ENCODE data around the gene SOBP.

The SOBP gene

GRCh38 chr6:107591346-107591745 lies 101.4 kb downstream of the SOBP start:
- no peak for DNase-seq

- DNase-seq = no peak
Measured at GRCh38 chr6:107592806-107593205, 102.9 kb downstream of the SOBP start.

GRCh38 chr6:107594736-107595135 lies 104.8 kb downstream of the SOBP start:
- no peak for DNase-seq

- no peak for DNase-seq
Measured at GRCh38 chr6:107598091-107598490, 108.2 kb downstream of the SOBP start.

GRCh38 chr6:107599043-107599442 lies 109.1 kb downstream of the SOBP start:
- no peak for DNase-seq

GRCh38 chr6:107600121-107600520 lies 110.2 kb downstream of the SOBP start:
- DNase-seq = no peak

- DNase-seq = no peak
Measured at GRCh38 chr6:107600936-107601335, 111.0 kb downstream of the SOBP start.

- DNase-seq = no peak
Measured at GRCh38 chr6:107601406-107601805, 111.5 kb downstream of the SOBP start.

GRCh38 chr6:107602321-107603005 lies 112.5 kb downstream of the SOBP start:
- DNase-seq = no peak

- no peak for DNase-seq
Measured at GRCh38 chr6:107603006-107603370, 113.1 kb downstream of the SOBP start.

GRCh38 chr6:107604549-107604948 lies 114.6 kb downstream of the SOBP start:
- no peak for DNase-seq

GRCh38 chr6:107606407-107606806 lies 116.5 kb downstream of the SOBP start:
- DNase-seq = no peak

GRCh38 chr6:107607116-107607515 lies 117.2 kb downstream of the SOBP start:
- DNase-seq = no peak

- DNase-seq = no peak
Measured at GRCh38 chr6:107611094-107611810, 121.3 kb downstream of the SOBP start.

GRCh38 chr6:107612762-107613415 lies 123.0 kb downstream of the SOBP start:
- DNase-seq = no peak

GRCh38 chr6:107613651-107614379 lies 123.9 kb downstream of the SOBP start:
- no peak for DNase-seq

- no peak for DNase-seq
Measured at GRCh38 chr6:107614828-107615227, 124.9 kb downstream of the SOBP start.

GRCh38 chr6:107616775-107617174 lies 126.9 kb downstream of the SOBP start:
- DNase-seq = no peak

- DNase-seq = no peak
Measured at GRCh38 chr6:107617341-107617932, 127.5 kb downstream of the SOBP start.

- DNase-seq = no peak
Measured at GRCh38 chr6:107618672-107619071, 128.8 kb downstream of the SOBP start.

GRCh38 chr6:107620732-107621131 lies 130.8 kb downstream of the SOBP start:
- no peak for DNase-seq

GRCh38 chr6:107621229-107621937 lies 131.5 kb downstream of the SOBP start:
- no peak for DNase-seq
